BLaER1 treated with 17β-estradiol and CSF1 and Interleukin-3, amounts not matched to agents 10 nM and 100 nM (cell line): ENCODE measurements around the gene CCT6B.

Source experiments
- H3K27ac ChIP-seq, 11 experiments: shearing (Covaris generic); formaldehyde crosslinking; 2 replicates each; pipeline ENCODE4 v1.8.1; 2022
- H3K27me3 ChIP-seq, 11 experiments: shearing (Covaris generic); formaldehyde crosslinking; 2 replicates each; pipeline ENCODE4 v1.8.1; 2022
- H3K36me3 ChIP-seq, 11 experiments: shearing (Covaris generic); formaldehyde crosslinking; 2 replicates each; pipeline ENCODE4 v1.8.1; 2022
- H3K4me1 ChIP-seq, 10 experiments: shearing (Covaris generic); formaldehyde crosslinking; 2 replicates each; pipeline ENCODE4 v1.8.1; 2022
- H3K4me2 ChIP-seq, 11 experiments: shearing (Covaris generic); formaldehyde crosslinking; 2 replicates each; pipeline ENCODE4 v1.8.1; 2022
- H3K4me3 ChIP-seq, 10 experiments: shearing (Covaris generic); formaldehyde crosslinking; 2 replicates each; pipeline ENCODE4 v1.8.1; 2022
- H3K9ac ChIP-seq, 11 experiments: shearing (Covaris generic); formaldehyde crosslinking; 2 replicates each; pipeline ENCODE4 v1.8.1; 2022
- H3K9me3 ChIP-seq, 11 experiments: shearing (Covaris generic); formaldehyde crosslinking; replicated peaks in 1 of 11; 2 replicates each; pipeline ENCODE4 v1.8.1; 2022
- H4K20me1 ChIP-seq, 11 experiments: shearing (Covaris generic); formaldehyde crosslinking; 2 replicates each; pipeline ENCODE4 v1.8.1; 2022
- Cebpa-rat ChIP-seq, 11 experiments: shearing (Covaris generic); IDR thresholded peaks; 2 replicates each; pipeline ENCODE4 v1.8.1; 2022

Gene CCT6B

GRCh38 chr17:34884597-34884996, 76.7 kb downstream of the CCT6B start:
- no peak overlapping the region for H3K4me3 ChIP-seq

DNA sequence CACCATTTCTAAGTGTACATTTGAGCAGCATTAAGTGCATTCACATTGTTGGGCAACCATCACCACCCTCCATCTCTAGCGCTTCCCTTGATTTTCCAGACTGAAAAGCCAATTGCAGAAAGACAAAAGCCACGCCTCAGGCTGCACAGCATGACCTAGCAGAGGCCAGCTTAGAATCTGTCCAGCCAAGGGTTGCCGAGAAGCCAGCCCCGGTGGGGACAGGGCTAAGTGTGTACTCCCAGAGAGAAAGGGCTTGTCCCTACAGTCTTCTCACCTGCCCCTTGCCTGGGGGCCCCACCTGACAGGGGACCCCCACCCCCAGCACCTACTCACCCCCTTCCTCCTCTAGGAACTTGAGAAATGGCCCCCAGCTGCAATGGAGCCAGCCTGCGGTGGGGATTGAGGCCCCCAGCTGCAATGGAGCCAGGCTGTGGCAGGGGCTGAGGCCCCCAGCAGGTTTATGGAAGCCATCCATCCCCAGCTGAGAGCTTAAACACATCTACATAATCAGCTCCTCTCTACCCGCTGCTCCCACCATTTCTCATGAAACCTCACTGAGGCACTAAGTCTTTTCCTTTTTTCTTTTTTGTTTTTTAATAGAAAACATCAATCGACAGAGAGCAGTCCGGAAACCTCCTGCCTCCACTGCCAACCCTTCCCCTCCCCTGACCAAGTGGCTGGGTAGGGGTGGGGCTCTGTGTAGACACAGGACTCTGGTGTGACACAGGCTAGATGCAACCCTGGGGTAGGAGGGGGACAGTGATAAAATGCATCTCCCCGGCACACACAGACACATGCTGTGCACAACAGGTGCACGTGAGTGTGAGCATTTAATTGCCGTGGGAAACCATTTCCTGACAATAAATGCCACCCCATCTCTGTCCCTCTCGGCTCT, 77.9 kb downstream of the CCT6B start:
- no peak overlapping the region for H3K27ac ChIP-seq
- no peak overlapping the region for H3K4me3 ChIP-seq
- no peak overlapping the region for H3K4me2 ChIP-seq
- no peaks in the 10 kb centered on the region for H3K27me3 ChIP-seq
- H4K20me1 ChIP-seq = no peaks in the 10 kb centered on the region
- TF ChIP-seq Cebpa-rat (IDR thresholded peaks at IDR 0.05) = no peak
- no peaks in the 10 kb centered on the region for H3K36me3 ChIP-seq
- peaks cover 4 to 11% (median 9%) of the 10 kb centered on the region in 10 experiments; a peak in 11 of 20 replicates for H3K4me1 ChIP-seq
- peaks cover 0 to 11% (median 9%) of the 10 kb centered on the region in 11 experiments; a peak in 15 of 22 replicates for H3K9me3 ChIP-seq
- no peak overlapping the region for H3K9ac ChIP-seq

More at GRCh38 chr17:34884597-34884996, 76.7 kb downstream of the CCT6B start:
- no peak for TF ChIP-seq Cebpa-rat (IDR thresholded peaks at IDR 0.05)
- Histone ChIP-seq H3K9ac (no peak overlapping the region), H3K4me2 (no peak overlapping the region), H3K36me3 (no peaks in the 10 kb centered on the region), H4K20me1 (no peaks in the 10 kb centered on the region), H3K9me3 (peaks cover 0 to 11% (median 9%) of the 10 kb centered on the region in 11 experiments; a peak in 15 of 22 replicates), H3K27me3 (no peaks in the 10 kb centered on the region), H3K27ac (no peak overlapping the region), H3K4me1 (peaks cover 4 to 11% (median 9%) of the 10 kb centered on the region in 10 experiments; a peak in 11 of 20 replicates)

GRCh38 chr17:34879146-34879545, 82.1 kb downstream of the CCT6B start:
- no peak for TF ChIP-seq Cebpa-rat (IDR thresholded peaks at IDR 0.05)

More at GRCh38 chr17:34879146-34879545, 82.1 kb downstream of the CCT6B start:
- peaks cover 0 to 11% (median 9%) of the 10 kb centered on the region in 11 experiments; a peak in 15 of 22 replicates for H3K9me3 ChIP-seq
- H4K20me1 ChIP-seq = no peaks in the 10 kb centered on the region
- peaks cover 0 to 11% (median 0%) of the 10 kb centered on the region in 10 experiments; a peak in 6 of 20 replicates for H3K4me1 ChIP-seq
- H3K9ac ChIP-seq = no peak overlapping the region
- no peak overlapping the region for H3K4me3 ChIP-seq
- no peaks in the 10 kb centered on the region for H3K27me3 ChIP-seq
- H3K36me3 ChIP-seq = no peaks in the 10 kb centered on the region
- no peak overlapping the region for H3K27ac ChIP-seq
- H3K4me2 ChIP-seq = no peak overlapping the region
